Activated CD4-positive, alpha-beta T cell treated with anti-CD3 and anti-CD28 coated beads for 36 hours (primary cell): ENCODE data around the gene MATCAP1. TPM values are rescaled to one million over a fixed set of nuclear protein-coding genes. Genes with fewer than 3 reads are reported as not detected.
A peak's percentile ranks its signal among the peaks of the same experiment; 100 is the strongest.

Experiments used
- ATAC-seq: fragments of 200-7000 bp; cut with Tn5 transposase; one replicate; pipeline ENCODE4 v1.10.0; 2021; ENCODE audit warnings: mild to moderate bottlenecking, moderate library complexity
- CTCF ChIA-PET: fragments of 350-600 bp; sonication (Branson Sonifier 250); formaldehyde crosslinking; loops from one replicate; lab custom pipeline; 2021; ENCODE audit warnings: antibody characterized with exemption; lab: Charles Lee
- POLR2A ChIA-PET: fragments of 350-600 bp; sonication (Branson Sonifier 250); formaldehyde crosslinking; loops from one replicate; lab custom pipeline; 2021; ENCODE audit warnings: antibody characterized with exemption, inconsistent platforms; lab: Charles Lee
- DNase-seq: peaks from one replicate; pipeline ENCODE4 v3.0.0-alpha.2; 2020
- H3K27ac Mint-ChIP-seq: one replicate; pipeline ENCODE4 v1.8.0; 2021; ENCODE audit warnings: mixed read lengths
- H3K27me3 Mint-ChIP-seq: one replicate; pipeline ENCODE4 v1.8.0; 2021; ENCODE audit warnings: mixed read lengths
- H3K36me3 Mint-ChIP-seq: one replicate; pipeline ENCODE4 v1.8.0; 2021; ENCODE audit warnings: low read depth, mixed read lengths
- H3K4me1 Mint-ChIP-seq: one replicate; pipeline ENCODE4 v1.8.0; 2021; ENCODE audit warnings: mixed read lengths
- H3K4me3 Mint-ChIP-seq: one replicate; pipeline ENCODE4 v1.8.0; 2021; ENCODE audit warnings: mild to moderate bottlenecking, moderate library complexity, mixed read lengths
- H3K9me3 Mint-ChIP-seq: one replicate; pipeline ENCODE4 v1.8.0; 2021; ENCODE audit warnings: low read depth, mixed read lengths
- intact Hi-C, 2 experiments: fragments of 100-400 bp; cut with DNase I in 1 of 2; cut with micrococcal nuclease in 1 of 2; formaldehyde crosslinking; loops; one replicate each; pipeline versions ENCODE4 v1.14.2 to v1.15.1; 2022 to 2024; cut with DNase I, micrococcal nuclease
- total RNA-seq, 2 experiments: library from RNA; stranded (reverse); gene quantifications; one replicate each; pipeline ENCODE4 v1.2.3, GENCODE V29; 2021

Gene MATCAP1
- 10 to 100 TPM; 28.8 to 30.4 TPM for total RNA-seq

- Mint-ChIP-seq H3K9me3 (no peaks in the 10 kb centered on the region), H3K4me3 (no peak within 1 kb of the TSS), H3K36me3 (peaks cover 2% of the 10 kb centered on the region), H3K4me1 (peaks cover 14% of the 10 kb centered on the region), H3K27ac (no peak within 1 kb of the TSS), H3K27me3 (peaks cover 9% of the 10 kb centered on the region)
- CTCF ChIA-PET: interaction anchor here (0.6 to 2.3 kb wide), 19 partner anchors 7 to 1985 kb away, joined by 3 to 18 read pairs (median 5); partner anchors contain the start of genes FBXL8, NOL3 and TRADD
- DNase-seq (peak; percentile 96), ATAC-seq (peak; percentile 97)
- POLR2A ChIA-PET: interaction anchor here (1.4 kb wide), 1 partner anchor 23 kb away, joined by 3 read pairs; no protein-coding TSS in a partner anchor
- intact Hi-C loops: loop anchor here (1.0 to 10.0 kb wide), 11 partner anchors 8 to 901 kb away; partner anchors contain the start of genes E2F4 (in 2 of the 2), FBXL8 (in 2 of the 2), TRADD (in 2 of the 2) and ATP6V0D1 (in 1 of the 2)
Observed at GRCh38 chr16:67183627-67184452, at the start of gene MATCAP1. Gene MATCAP1 (minus strand): TSS chr16:67183963. CDS start chr16:67180610, 3,353 bp downstream.

GRCh38 chr16:67230809-67231660 lies 47.3 kb upstream of the MATCAP1 start:
- H3K27ac Mint-ChIP-seq: no peak overlapping the region
- CTCF ChIA-PET: interaction anchor here (0.6 to 1.2 kb wide), 3 partner anchors 14 to 251 kb away, joined by 3 to 4 read pairs (median 4); no protein-coding TSS in a partner anchor
- no peak overlapping the region for H3K4me3 Mint-ChIP-seq
- DNase-seq (no peak), ATAC-seq (no peak)
- peaks cover 16% of the 10 kb centered on the region for H3K4me1 Mint-ChIP-seq
- POLR2A ChIA-PET: interaction anchor here (0.8 kb wide), 1 partner anchor 13 kb away, joined by 4 read pairs; no protein-coding TSS in a partner anchor
- H3K27me3 Mint-ChIP-seq: no peaks in the 10 kb centered on the region
- intact Hi-C loops: no loop called here
- no peaks in the 10 kb centered on the region for H3K9me3 Mint-ChIP-seq
- H3K36me3 Mint-ChIP-seq: peaks cover 45% of the 10 kb centered on the region

- Mint-ChIP-seq H3K36me3 (peaks cover 43% of the 10 kb centered on the region), H3K4me3 (no peak overlapping the region), H3K27ac (no peak overlapping the region), H3K4me1 (peaks cover 24% of the 10 kb centered on the region), H3K9me3 (no peaks in the 10 kb centered on the region), H3K27me3 (no peaks in the 10 kb centered on the region)
- ATAC-seq (no peak), DNase-seq (no peak)
- POLR2A ChIA-PET: no interaction called here
- intact Hi-C loops: loop anchor here in 1 of 2 experiments (5.0 kb wide), 1 partner anchor 38 kb away; the partner anchor contains the start of genes E2F4 and EXOC3L1
- CTCF ChIA-PET: interaction anchor here (0.6 to 1.2 kb wide), 3 partner anchors 15 to 251 kb away, joined by 3 to 4 read pairs (median 4); no protein-coding TSS in a partner anchor
Observed at GRCh38 chr16:67229906-67230808, 46.4 kb upstream of the MATCAP1 start.

GRCh38 chr16:67228905-67229304 lies 45.1 kb upstream of the MATCAP1 start:
- no peaks in the 10 kb centered on the region for H3K27me3 Mint-ChIP-seq
- no peak for DNase-seq
- peaks cover 36% of the 10 kb centered on the region for H3K4me1 Mint-ChIP-seq
- H3K36me3 Mint-ChIP-seq: peaks cover 40% of the 10 kb centered on the region
- ChIA-PET CTCF (interaction anchor here (0.5 to 3.0 kb wide), 4 partner anchors 10 to 360 kb away, joined by 3 to 12 read pairs (median 4); no protein-coding TSS in a partner anchor), POLR2A (no interaction called here)
- no peaks in the 10 kb centered on the region for H3K9me3 Mint-ChIP-seq
- no peak for ATAC-seq
- no peak overlapping the region for H3K27ac Mint-ChIP-seq
- peak overlapping the region; percentile 98 for H3K4me3 Mint-ChIP-seq
- intact Hi-C loops: loop anchor here in 1 of 2 experiments (5.0 kb wide), 1 partner anchor 37 kb away; the partner anchor contains the start of genes E2F4 and EXOC3L1

- intact Hi-C loops: loop anchor here in 1 of 2 experiments (5.0 kb wide), 1 partner anchor 36 kb away; the partner anchor contains the start of genes E2F4 and EXOC3L1
- DNase-seq (no peak), ATAC-seq (no peak)
- H3K9me3 Mint-ChIP-seq: no peaks in the 10 kb centered on the region
- peak overlapping the region; percentile 98 for H3K4me3 Mint-ChIP-seq
- ChIA-PET POLR2A (interaction anchor here (0.7 to 2.0 kb wide), 2 partner anchors 19 to 310 kb away, joined by 3 to 9 read pairs; partner anchors contain the start of gene FHOD1), CTCF (interaction anchor here (0.6 to 3.0 kb wide), 7 partner anchors 11 to 294 kb away, joined by 3 to 12 read pairs (median 4); no protein-coding TSS in a partner anchor)
- H3K36me3 Mint-ChIP-seq: peaks cover 35% of the 10 kb centered on the region
- peak overlapping the region; percentile 98 for H3K27ac Mint-ChIP-seq
- no peaks in the 10 kb centered on the region for H3K27me3 Mint-ChIP-seq
- H3K4me1 Mint-ChIP-seq: peaks cover 42% of the 10 kb centered on the region
Observed at GRCh38 chr16:67228034-67228785, 44.4 kb upstream of the MATCAP1 start.

GRCh38 chr16:67227567-67227921 lies 43.8 kb upstream of the MATCAP1 start:
- peak overlapping the region; percentile 98 for H3K27ac Mint-ChIP-seq
- intact Hi-C loops: loop anchor here (1.0 to 5.0 kb wide), 17 partner anchors 9 to 707 kb away; partner anchors contain the start of genes E2F4 (in 2 of the 2), ACD (in 1 of the 2), ATP6V0D1 (in 1 of the 2) and CBFB (in 1 of the 2)

GRCh38 chr16:67226804-67227566 lies 43.2 kb upstream of the MATCAP1 start, which contains the start of gene TMEM208:
Gene TMEM208 (plus strand): TSS chr16:67227130. CDS start chr16:67227219, 89 bp downstream.
- Mint-ChIP-seq H3K9me3 (no peaks in the 10 kb centered on the region), H3K27me3 (no peaks in the 10 kb centered on the region), H3K4me1 (peaks cover 42% of the 10 kb centered on the region), H3K36me3 (peaks cover 33% of the 10 kb centered on the region), H3K27ac (peak within 1 kb of the TSS; percentile 98), H3K4me3 (peak within 1 kb of the TSS; percentile 98)
- DNase-seq (peak; percentile 99), ATAC-seq (peak; percentile 97)
- ChIA-PET CTCF (interaction anchor here (0.6 to 3.0 kb wide), 15 partner anchors 8 to 436 kb away, joined by 3 to 12 read pairs (median 4); partner anchors contain the start of genes ATP6V0D1 and NOL3), POLR2A (interaction anchor here (0.7 to 2.0 kb wide), 4 partner anchors 10 to 311 kb away, joined by 3 to 15 read pairs (median 7); partner anchors contain the start of gene FHOD1)
- intact Hi-C loops: loop anchor here (1.0 to 5.0 kb wide), 19 partner anchors 9 to 708 kb away; partner anchors contain the start of genes E2F4 (in 2 of the 2), ACD (in 1 of the 2), ATP6V0D1 (in 1 of the 2) and CBFB (in 1 of the 2)

More at GRCh38 chr16:67227567-67227921, 43.8 kb upstream of the MATCAP1 start:
- CTCF ChIA-PET: interaction anchor here (0.7 to 3.0 kb wide), 11 partner anchors 8 to 436 kb away, joined by 3 to 12 read pairs (median 4); partner anchors contain the start of genes ATP6V0D1 and NOL3
- H3K36me3 Mint-ChIP-seq: peaks cover 33% of the 10 kb centered on the region
- ATAC-seq (no peak), DNase-seq (no peak)
- H3K27me3 Mint-ChIP-seq: no peaks in the 10 kb centered on the region
- H3K4me3 Mint-ChIP-seq: peak overlapping the region; percentile 98
- no peaks in the 10 kb centered on the region for H3K9me3 Mint-ChIP-seq
- POLR2A ChIA-PET: interaction anchor here (0.7 to 2.0 kb wide), 4 partner anchors 10 to 310 kb away, joined by 3 to 15 read pairs (median 7); partner anchors contain the start of gene FHOD1
- H3K4me1 Mint-ChIP-seq: peaks cover 42% of the 10 kb centered on the region

GRCh38 chr16:67226295-67226803 lies 42.6 kb upstream of the MATCAP1 start:
- Mint-ChIP-seq H3K27me3 (no peaks in the 10 kb centered on the region), H3K9me3 (no peaks in the 10 kb centered on the region), H3K36me3 (peaks cover 27% of the 10 kb centered on the region), H3K4me1 (peaks cover 42% of the 10 kb centered on the region), H3K27ac (peak overlapping the region; percentile 80), H3K4me3 (peak overlapping the region; percentile 98)
- ATAC-seq (peak; percentile 0), DNase-seq (no peak)
- intact Hi-C loops: loop anchor here (1.0 to 5.0 kb wide), 7 partner anchors 34 to 708 kb away; partner anchors contain the start of genes ACD (in 1 of the 2), E2F4 (in 1 of the 2), EXOC3L1 (in 1 of the 2) and GFOD2 (in 1 of the 2)
- POLR2A ChIA-PET: interaction anchor here (1.4 to 2.0 kb wide), 3 partner anchors 11 to 21 kb away, joined by 5 to 15 read pairs (median 9); partner anchors contain the start of gene FHOD1
- CTCF ChIA-PET: interaction anchor here (0.6 to 3.0 kb wide), 14 partner anchors 11 to 437 kb away, joined by 3 to 12 read pairs (median 4); partner anchors contain the start of genes ATP6V0D1 and NOL3
